Stimulated activated CD4-positive, alpha-beta T cell treated with anti-CD3 and anti-CD28 coated beads, Interleukin-1b, Interleukin-23, amount 100 ng/mL, for 1 hour (primary cell): Measurements from ENCODE around the gene CDC25A.
A peak's percentile ranks its signal among the peaks of the same experiment; 100 is the strongest.

Experiments used
- DNase-seq, 2 donors: peaks; one replicate each; pipeline ENCODE4 v3.0.0-alpha.2; 2020; ENCODE audit warnings: low read depth in 2 of 2

CDC25A gene

DNA sequence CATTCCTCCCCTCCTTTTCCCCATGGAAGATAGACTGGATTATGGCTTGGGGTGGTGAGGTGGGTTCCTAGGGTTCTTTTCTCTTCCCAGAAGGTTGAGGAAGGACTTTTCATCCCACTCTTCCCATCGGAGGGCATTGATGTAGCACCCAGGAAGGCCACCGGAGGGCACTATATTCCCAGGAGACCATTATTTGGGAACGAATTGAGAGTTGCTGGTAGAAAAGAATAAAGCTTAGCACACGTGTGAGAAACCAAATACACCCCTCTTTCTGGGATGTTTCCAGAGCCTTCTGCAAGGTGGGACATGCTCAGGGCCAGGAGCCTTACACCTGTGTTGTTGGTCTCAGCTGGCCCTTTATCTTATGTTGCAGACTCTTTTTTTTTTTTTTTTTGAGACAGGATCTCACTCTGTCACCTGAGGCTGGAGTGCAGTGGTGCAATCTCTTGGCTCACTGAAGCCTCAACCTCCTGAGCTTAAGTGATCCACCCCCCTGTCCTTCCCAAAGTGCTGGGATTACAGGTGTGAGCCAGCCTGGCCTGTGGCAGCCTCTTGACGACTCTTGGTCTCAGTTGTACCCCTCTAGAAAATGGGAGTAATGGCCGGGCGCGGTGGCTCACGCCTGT lies 6.3 kb upstream of the CDC25A start:
- no peak for DNase-seq

GRCh38 chr3:48190911-48191310 lies 2.7 kb upstream of the CDC25A start:
- DNase-seq: no peak

GRCh38 chr3:48189321-48189720 lies 1.1 kb upstream of the CDC25A start:
- DNase-seq: no peak

- DNase-seq: no peak
Measured at GRCh38 chr3:48187579-48188265, 495 bp downstream of the CDC25A start.

DNA sequence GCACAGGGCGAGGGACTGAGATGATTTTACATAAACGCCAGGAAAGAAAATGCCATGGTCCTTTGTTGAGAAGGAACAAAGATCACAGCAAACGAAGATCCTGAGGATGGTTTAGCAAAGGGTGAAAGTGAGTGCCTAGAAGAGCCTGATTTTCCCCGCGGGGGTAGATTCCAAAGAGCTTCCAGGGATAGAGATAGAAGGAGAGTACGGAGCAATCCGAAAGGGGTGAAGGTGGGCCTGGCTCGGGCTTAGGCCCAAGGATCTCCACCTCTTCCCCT lies 977 bp downstream of the CDC25A start:
- DNase-seq: no peak

- no peak for DNase-seq
Measured at GRCh38 chr3:48186631-48187300, 1.5 kb downstream of the CDC25A start.

- DNase-seq: no peak
Measured at GRCh38 chr3:48185129-48185528, 3.1 kb downstream of the CDC25A start.

GRCh38 chr3:48184299-48184698 lies 3.9 kb downstream of the CDC25A start:
- DNase-seq: no peak

DNA sequence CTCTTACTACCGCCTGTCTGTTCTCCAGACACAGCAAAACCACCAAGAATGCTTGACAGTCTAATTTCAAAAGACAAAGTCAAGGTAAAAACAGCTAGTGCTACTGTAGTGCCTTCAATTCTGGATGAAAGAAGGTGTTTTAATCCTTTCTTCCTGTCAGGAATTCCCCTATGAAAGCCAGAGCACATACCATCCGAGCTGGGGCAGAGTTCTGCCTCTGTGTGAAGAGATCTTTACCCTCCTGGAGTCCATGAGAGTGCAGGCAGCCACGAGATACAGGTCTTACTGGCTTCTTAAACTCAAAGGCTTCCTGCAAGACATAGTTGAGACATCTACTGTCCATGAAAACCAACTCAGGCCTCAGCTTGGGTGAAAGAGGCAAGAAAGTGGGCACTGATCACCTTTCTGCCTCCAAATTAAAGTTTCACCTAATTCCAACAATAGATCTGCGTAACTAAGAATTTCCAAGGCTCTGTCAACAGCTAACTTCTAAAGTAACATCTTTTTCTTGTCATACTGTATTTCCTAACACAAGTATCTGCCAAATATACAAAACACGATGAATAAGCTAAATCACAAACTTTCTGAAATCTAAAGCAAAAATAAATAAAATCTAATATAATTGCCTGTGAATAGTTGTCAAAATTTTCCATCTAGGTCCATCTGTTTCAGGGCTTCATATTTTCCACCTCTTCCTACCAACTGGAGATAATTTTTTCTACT lies 7.5 kb downstream of the CDC25A start:
- no peak for DNase-seq

DNA sequence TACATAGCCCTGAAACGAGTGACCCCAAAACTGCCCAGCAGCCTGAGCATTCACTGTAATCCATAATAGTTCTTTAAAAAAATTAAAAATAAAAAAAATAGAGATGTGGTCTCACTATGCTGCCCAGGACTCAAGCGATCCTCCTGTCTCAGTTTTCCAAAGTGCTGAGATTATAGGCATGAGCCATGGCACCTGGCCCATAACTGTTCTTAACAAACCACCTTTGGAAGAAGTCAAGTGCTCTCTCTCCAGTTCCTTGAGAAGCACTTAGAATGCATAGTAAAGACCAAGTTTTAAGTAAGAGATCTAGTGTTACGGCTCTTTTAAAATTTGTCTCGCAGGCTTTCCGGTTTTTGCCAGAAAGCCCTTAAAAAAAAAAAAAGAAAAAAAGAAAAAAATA lies 8.2 kb downstream of the CDC25A start:
- no peak for DNase-seq

DNA sequence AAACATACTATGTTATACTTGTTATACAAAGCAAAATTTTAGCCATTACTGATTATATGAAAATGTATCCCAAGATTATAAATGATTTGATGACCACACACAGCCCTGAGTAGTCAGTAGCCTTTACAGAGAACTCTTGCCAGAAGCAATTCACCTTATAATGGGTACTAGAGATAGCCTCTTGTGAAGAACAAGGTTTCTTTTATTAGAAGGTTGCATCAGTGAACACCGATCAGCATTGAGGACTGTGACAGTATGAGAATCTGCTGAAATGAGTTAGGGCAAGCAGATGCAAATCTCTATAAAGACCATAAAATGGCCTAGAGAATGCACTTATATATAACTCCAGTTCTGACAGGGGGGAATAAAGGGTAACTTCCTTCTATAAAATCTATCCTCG lies 10.1 kb downstream of the CDC25A start:
- no peak for DNase-seq

DNA sequence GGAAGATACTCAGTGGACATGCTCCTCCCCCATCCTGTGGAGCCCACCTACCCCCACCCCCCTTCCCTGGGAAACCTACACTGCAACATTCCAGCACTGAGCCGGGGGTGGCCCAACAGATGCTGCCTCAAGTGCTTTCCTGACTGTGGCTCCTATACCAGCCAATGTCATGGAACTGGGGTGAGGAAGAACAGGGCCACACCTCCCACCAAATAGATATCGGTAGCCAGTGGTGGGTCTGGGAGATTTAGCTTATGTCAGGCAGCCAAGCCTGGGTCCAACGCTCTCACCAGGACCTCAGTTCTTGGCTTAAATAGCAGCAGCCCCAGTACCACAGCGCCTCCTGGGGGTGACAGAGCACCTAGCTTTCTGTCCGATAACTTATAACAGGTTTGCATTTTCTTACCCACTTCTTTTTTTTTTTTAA lies 30.3 kb downstream of the CDC25A start:
- DNase-seq: peak in 1 of 2 donors; percentile 29

GRCh38 chr3:48157202-48157840 lies 30.9 kb downstream of the CDC25A start:
- no peak for DNase-seq

- no peak for DNase-seq
Measured at GRCh38 chr3:48156163-48156562, 32.1 kb downstream of the CDC25A start.

GRCh38 chr3:48155122-48155521 lies 33.1 kb downstream of the CDC25A start:
- DNase-seq: no peak

- DNase-seq: no peak
Measured at GRCh38 chr3:48151807-48152427, 36.3 kb downstream of the CDC25A start.

DNA sequence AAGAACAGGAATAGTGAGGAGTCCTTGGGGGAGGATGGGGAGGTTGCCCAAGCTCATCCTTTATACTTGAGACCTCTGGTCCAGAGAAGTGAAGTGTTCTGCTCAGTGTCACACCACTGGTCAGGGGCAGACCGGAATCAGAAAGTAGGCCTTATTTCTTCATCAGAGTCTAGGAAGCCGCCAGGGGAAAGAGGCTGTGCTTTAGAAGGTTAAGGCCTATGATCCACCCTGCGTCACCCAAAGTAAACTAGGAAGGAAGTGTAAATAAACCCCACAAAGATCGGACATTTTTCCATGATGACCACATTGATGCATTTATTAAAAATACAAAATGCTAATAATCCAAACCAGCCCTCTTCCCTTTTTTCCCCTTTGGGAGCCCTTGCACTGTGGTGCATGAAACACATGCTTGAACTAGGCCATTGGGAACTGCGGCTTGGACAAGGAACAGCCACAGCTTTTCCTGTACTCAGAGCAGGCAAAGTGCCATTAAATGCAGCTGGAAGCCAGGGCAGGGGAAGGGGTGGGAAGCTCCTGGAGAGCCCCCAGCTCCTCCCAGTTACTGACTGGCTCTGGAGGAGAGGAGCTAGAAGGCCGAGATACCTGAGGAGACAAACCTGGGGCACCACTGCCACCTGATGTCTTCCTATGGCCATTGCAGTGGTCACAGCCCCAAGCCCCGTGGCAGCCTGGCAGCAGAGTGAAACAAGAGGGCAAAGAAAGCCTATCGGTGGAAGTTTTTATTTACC lies 37.0 kb downstream of the CDC25A start:
- DNase-seq: peak; percentile 3 to 10

- no peak for DNase-seq
Measured at GRCh38 chr3:48143992-48144391, 44.2 kb downstream of the CDC25A start.

GRCh38 chr3:48143567-48143966 lies 44.6 kb downstream of the CDC25A start:
- DNase-seq: no peak

- no peak for DNase-seq
Measured at GRCh38 chr3:48142316-48142870, 45.8 kb downstream of the CDC25A start.
